Keratinocyte (primary cell): Measurements from ENCODE around the gene GNMT.

Experiments
- EZH2 ChIP-seq: IDR thresholded peaks from one replicate; pipeline ENCODE4 v1.6.1; 2012; ENCODE audit warnings: inconsistent platforms, mild to moderate bottlenecking, low read length, moderate library complexity
- TF ChIP-seq, protein P1 (sequence below), 3 experiments: IDR thresholded peaks in 1 of 3; conservative IDR thresholded peaks in 1 of 3; optimal IDR thresholded peaks in 1 of 3; 2 replicates in 2 of 3; 3 replicates in 1 of 3; pipeline versions ENCODE3 to v1.5.1; 2011; ENCODE audit warnings: low read length in 3 of 3, mild to moderate bottlenecking in 3 of 3, moderate library complexity in 2 of 3, control low read depth in 1 of 3, inconsistent platforms in 1 of 3; ENCODE audit not compliant: insufficient read depth in 2 of 3; ENCODE audit errors: extremely low read depth in 1 of 3

DNA sequence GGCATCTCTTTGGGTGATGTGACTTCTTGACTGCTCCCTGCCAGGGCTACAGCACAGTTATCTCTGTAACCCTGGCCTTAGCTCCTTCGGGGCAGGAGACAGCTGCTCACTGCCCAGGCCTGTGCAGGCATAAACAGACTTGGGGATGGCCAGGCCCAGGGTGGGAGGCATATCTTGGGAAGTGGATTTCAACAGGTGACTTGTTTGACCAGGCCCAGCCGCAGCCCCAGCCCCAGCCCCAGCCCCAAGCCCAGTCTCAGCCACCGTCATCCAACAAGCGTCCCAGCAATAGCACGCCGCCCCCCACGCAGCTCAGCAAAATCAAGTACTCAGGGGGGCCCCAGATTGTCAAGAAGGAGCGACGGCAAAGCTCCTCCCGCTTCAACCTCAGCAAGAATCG is 45.7 kb downstream of the GNMT start:
- TF ChIP-seq, protein P1, sequence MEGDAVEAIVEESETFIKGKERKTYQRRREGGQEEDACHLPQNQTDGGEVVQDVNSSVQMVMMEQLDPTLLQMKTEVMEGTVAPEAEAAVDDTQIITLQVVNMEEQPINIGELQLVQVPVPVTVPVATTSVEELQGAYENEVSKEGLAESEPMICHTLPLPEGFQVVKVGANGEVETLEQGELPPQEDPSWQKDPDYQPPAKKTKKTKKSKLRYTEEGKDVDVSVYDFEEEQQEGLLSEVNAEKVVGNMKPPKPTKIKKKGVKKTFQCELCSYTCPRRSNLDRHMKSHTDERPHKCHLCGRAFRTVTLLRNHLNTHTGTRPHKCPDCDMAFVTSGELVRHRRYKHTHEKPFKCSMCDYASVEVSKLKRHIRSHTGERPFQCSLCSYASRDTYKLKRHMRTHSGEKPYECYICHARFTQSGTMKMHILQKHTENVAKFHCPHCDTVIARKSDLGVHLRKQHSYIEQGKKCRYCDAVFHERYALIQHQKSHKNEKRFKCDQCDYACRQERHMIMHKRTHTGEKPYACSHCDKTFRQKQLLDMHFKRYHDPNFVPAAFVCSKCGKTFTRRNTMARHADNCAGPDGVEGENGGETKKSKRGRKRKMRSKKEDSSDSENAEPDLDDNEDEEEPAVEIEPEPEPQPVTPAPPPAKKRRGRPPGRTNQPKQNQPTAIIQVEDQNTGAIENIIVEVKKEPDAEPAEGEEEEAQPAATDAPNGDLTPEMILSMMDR (optimal IDR thresholded peaks at IDR 0.05 in 1 of 3, IDR thresholded peaks at IDR 0.05 in 1 of 3, conservative IDR thresholded peaks at IDR 0.05 in 1 of 3; ENCODE audit: extremely low read depth in 1 of 3, insufficient read depth in 2 of 3, low read length in 3 of 3), result no peak
- no peak for TF ChIP-seq EZH2
